Hematopoietic multipotent progenitor cell (in vitro differentiated cells): ENCODE results near the gene ARAP2. TPM values are rescaled to one million over a fixed set of nuclear protein-coding genes. Genes with fewer than 3 reads are reported as not detected.
"Not testable (repeated sequence)": the region's sequence is repeated elsewhere in the genome, so short reads cannot be mapped to it uniquely, and the experiment has no call there.

ENCODE experiments used
- DNase-seq, 3 donors: peaks; one replicate each; pipeline ENCODE4 v3.0.0-alpha.2; 2011 to 2015; ENCODE audit warnings: low read depth in 2 of 3, low spot score in 2 of 3
- total RNA-seq: library from RNA; depleted of rRNA; stranded (reverse); fragments of >200 nt; gene quantifications from one replicate; pipeline ENCODE4 v1.2.3, GENCODE V29; 2012

Gene ARAP2
- total RNA-seq, 1 donor: 11.0 TPM

DNA sequence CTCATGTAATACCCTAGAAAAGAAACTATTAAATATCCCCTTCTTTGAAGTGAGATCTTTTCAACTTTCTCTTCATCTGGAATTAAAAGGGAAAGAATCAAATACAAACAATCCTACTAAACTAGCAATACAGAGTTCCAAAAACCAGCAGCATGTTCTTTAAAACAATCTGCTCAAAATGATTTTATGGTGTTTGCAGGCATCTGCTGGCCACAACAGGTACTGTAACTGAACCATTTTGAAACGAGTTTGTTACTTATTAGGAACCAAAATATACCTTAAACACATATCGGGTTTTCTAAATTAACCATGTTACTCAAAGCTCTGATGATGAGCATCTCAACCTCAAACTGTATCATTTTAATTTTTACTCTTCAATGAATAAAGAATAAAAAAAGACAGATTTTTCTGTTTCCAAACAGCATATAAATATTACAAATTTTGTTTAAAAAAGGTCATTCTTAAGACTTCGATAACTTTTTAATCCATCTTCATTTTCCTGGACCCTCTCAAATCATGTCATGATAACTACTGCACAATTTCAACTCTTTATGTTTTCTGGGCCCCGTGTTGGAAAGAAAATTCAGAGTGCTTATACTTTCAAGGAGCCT is 56.5 kb downstream of the ARAP2 start:
- peak in 2 of 3 donors; percentile 24 to 67 for DNase-seq

DNA sequence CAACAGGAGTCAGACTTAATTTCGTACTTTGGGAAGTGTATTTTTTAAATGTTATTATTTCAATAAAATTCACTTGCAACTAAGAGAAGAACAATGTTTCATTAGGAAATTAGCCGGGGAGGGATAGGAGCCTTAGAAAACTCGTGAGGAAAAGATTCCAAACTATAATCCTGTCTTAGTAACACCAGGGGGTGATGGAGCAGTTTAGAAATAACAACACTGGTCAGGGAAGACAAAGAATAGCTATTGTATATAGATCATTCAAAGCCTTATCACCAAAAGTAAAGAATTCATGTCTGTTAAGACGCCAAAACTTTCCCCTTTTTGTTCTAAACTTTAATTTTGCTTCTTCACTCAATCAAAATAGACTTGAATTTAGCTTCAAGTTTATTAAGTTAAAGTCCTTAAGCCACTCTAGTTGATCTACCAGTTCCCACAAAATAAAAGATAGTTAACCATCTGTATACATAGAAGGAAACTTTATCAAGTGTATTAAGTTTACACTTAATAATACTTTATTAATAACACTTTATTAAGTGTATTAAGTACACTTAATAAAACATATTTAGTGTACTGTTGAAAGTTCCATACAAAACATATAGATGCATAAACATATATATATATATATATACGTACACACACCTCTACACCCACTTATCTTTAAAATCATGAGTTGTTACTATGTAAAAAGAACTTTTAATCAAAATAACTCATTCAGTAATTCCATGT is 60.5 kb downstream of the ARAP2 start:
- DNase-seq: no peak

DNA sequence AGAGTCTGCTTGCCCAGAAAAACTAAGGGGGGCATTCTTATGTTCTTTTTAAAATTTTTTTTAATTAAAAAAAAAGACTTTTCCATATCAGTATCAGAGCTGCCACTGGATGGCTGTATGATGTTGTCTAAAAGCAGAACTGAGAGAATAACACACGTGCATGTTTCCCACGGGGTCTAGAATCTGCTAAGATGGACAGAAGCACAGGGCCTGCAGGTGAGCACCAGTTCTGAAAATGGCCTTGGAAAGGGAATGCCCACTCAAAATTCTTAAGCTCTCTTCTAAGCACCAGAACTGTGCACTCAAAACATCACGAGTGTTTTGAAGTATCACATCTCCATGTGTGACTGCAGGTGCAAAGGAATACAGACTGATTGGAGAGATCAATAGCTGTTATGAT is 61.1 kb downstream of the ARAP2 start:
- DNase-seq: peak in 1 of 3 donors; percentile 18

DNA sequence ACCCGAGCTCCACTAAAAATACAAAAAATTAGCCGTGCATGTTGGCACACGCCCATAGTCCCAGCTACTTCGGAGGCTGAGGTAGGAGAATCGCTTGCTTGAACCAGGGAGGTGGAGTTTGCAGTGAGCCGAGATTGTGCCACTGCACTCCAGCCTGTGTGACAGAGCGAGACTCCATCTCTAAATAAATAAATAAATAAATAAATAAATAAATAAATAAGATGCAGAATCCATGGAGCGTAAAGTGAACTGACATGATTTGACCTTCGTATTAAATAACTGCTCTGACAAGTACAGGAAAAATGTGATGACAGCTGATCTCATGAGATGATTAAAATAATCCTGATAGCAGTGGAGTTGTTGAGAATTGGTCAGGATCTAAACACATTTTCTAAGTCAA is 62.0 kb downstream of the ARAP2 start:
- DNase-seq: not testable (repeated sequence)

DNA sequence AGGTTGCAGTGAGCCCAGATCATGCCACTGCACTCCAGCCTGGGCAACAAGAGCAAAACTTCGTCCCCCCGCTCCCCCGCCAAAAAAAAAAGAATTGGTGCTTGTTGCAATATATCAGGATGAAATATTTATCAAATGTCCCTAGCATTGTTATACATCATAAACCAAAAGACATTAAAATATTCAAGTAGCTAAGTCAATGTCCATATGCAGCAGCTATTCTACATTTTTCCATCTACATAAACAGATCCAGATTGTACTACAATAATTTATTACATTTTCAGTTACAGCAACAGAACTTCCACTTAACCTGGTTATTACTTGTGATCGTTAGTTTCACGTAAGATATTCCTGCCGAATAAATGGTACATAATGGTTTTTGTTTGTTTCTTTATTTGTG is 64.1 kb downstream of the ARAP2 start:
- no peak for DNase-seq

DNA sequence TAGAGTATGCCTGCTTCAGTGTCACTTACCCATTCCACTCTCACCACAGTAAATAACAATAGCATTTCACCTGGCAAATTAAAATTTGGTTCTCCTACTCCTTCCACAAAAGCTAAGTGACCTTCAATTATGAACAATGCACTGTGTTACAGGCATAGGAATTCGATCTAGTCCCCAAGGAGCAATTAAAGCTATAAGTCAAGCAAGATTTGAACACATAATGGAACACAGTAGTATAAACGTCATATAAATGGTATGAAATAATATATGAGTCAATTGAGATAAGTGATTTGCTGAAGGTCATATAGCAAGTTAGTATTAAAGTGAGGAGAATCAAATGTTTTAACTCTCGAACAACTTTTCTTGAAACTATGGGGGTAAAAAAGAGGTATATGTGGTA is 65.8 kb downstream of the ARAP2 start:
- no peak for DNase-seq

DNA sequence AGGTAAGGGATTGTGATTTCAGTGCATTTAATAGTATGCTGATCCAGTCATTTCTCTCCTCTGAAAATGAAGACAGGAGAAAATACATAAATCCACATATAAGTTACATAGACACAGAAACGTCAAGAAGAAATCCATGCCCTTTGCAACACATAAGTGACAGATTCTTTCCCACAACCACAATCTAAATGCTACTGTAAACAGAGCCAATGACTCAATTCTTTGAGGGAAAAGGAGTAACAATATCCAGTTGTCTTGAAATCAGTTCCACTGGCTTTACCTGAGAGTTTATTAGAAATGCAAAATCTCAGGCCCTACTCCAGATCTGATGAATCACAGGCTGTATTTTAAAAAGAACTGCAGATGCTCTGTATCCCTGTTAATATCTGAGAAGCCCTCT is 66.4 kb downstream of the ARAP2 start:
- no peak for DNase-seq

DNA sequence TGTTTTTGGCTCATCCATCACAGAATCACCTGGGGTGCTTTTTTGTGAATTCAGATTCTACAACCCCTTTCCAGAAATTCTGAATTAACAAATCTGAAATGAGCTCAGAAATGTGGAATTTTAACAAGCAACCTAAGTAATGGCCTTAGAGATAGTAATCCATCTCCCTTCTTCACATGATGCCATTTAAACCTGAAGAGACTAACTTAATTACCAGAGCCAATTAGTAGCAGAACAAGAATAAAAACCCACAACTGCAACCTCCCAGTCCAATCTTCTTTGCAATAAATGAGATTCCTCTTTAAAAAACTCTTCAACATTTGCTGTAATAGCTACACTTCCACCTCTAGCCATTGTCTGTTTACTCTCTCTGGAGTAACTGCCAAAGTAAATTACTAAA is 69.7 kb downstream of the ARAP2 start:
- DNase-seq: no peak

DNA sequence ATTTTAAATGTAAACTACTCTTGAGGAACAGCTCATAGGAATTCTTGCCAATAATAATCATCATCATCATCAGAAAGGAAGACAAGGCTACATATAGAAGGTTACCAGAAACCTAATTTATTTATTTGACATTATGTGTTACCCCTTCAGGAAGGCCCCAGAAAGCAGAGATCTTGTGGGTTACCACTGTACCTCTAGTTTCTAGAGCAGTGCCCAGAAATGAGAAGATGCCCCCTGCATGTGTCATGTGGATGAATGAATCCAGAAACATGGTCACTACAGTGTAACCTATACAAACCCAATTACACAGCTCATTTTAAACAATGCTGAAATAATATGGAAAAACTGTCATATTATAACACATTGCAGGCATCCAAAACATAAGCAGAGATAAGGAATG is 70.4 kb downstream of the ARAP2 start:
- no peak for DNase-seq

DNA sequence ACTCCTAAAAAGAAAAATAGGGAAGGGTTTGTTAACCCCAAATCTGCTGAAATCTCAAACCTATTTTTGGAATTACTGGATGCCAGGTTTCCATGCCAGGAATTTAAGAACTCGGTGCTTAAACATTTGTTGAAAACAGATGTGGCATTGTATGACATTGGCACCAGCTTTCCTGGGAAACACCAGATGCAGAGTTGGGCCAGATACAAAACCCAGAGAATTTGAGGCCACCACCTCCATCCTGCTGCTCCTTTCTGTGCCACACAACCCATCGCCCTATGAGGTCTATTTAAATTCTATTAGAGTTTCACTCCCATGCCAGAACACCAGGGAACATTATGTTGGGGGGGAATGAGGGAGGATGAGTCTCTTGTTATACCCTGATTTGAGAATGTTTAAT is 71.7 kb downstream of the ARAP2 start:
- no peak for DNase-seq

DNA sequence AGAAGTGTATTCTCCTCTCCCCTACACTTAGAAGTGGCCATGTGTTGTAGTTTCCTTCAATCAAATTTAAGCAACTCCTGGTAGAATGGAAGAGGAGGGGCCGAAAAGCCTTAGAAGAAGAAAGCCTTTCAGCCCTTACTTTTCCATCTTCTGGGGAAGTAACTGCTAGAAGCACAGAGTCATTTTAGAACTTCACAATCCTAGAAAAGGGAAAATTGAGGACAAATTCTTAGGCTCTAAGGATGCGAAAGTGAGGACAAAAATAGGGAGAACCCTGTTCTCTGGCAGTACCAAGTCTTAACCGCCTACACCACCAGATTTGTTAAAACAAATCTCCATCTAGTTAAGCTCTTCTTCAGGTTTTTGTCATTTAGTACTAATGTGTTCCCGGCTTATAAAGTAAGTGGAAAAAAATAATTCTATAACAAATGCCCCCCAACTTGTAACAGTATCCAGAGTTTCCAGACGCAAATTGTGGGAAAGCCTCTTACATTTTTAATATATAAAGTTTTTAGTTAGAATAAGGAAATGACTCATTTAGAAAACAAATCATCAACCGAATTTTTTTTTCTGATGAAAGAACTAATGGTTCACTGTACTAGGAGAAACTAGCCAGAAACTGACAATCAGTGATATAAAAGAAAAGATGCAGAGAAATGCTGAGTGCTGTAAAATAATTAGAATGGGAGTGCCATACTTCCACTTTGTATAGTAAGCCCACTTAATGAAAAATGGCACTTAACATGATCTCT is 76.0 kb downstream of the ARAP2 start:
- DNase-seq: no peak

DNA sequence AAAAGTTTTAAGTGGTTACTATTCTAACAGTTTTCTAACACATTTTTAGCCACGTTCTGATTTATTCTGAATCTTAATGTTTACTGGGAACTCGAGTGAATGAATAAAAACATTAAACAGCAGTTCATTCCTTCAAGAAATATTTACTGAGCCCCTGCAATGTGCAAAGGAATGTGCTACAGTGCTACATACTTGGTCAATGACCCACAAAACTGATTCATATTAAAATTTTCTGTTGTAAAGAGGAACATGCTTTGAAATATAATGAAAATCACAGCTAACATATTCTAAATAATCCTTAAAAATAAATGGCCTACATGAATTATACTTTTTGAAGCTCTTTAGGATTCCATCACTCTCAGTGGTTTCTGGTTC is 78.7 kb downstream of the ARAP2 start:
- DNase-seq: no peak

DNA sequence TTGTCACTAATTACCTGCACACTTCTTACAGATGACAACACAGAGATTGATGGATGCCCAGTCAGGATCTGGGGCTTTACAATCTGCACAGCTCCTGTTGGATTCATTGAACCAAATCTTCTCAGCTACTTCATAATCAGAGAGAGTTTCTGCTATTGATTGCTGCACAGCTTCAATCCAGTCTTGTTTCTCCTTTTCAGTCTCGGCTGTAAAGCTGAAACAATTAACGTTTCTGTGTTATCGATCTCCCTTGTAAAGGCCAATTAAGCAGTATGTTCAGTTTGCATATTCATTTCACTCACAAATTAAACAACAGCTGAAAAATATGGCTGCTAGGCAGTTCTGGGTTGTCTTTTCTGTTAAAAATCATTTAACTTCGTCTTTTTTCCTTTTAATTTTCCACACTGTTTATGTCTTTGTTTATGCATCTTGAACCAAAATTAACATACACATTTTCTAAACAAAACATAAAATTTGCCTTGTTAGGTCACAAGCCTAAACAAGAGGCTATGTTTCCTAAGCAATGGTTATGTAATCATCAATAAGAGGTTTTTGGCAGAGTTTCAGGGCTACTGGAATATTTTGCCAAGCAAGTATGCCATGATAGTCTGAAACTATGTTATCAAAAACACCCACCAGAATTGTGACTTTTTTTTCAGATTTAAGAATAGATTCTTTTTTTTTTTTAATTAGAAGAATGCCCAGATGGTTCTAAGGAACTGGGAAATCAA is 79.2 kb downstream of the ARAP2 start:
- DNase-seq: no peak

DNA sequence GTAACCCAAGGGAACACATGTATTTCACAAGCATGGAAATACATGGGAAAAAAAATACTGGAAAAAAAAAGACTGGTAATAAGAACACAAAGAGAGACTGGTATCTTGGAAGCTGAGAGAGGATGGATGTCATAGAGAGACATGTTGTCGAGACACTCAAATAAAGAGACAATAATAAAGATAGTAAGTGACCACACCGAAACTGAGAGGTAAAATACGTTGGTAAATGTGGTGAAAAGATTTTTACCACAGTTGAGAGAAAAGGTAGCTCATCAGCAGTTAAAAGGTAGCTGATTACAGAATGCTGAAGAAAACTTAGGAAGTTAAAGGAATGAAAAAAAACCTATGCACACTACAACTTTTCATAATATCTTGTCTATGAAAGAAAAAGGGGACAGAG is 81.1 kb downstream of the ARAP2 start:
- no peak for DNase-seq

DNA sequence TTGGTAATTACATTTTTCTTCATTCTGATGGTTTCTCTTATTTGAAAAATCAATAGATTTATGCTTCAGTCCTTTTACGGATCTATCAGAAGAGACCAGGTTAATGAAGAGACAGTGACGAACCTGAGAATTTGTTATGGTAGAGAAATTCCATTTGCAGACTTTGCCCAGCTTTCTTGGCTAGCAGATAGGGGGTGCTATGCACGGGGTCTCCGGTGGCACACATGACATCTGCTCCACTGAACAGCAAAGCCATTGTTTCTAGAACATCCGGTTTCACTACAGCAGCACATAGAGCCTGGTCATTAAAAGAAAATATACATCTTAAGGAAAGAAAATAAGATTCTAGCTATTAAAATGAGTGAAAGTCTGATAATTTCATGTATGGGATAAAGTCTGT is 85.1 kb downstream of the ARAP2 start:
- DNase-seq: no peak

DNA sequence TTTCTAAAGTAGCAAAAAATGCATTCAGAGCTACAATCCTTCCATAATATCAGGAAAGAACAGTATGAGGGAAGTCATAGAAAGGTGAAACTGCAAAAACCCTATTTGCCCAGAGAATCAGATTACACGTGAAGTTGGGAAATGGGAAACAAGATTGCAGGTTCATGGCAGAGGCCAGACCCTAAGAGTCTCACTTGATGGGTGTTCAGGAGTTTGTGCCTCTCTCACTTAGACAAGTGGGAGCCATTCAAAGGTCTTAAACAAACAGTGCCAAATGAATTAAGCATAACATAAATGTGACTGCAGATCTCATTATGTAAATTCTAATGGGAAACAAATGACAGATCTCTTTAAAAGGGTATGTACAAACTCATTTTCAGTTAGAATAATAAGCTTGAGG is 91.6 kb downstream of the ARAP2 start:
- DNase-seq: no peak

DNA sequence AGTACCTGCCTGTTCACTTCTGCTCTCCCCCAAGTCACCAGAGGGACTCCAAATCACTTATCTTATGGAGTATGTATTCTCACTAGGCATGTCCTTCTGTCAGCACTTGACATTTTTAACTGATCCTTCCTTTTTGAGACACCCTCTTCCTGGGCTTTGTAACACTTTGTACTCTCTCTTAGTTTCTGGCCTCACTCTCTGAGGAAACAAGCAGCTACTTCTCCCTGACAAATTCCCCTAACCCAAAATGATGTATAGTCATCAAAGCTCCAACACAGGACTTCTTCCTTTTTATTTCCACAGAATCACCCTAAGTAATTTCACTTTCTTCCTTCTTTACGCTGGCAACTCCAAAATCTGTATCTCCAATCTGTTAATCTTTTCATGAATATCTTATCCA is 101.8 kb downstream of the ARAP2 start:
- no peak for DNase-seq

DNA sequence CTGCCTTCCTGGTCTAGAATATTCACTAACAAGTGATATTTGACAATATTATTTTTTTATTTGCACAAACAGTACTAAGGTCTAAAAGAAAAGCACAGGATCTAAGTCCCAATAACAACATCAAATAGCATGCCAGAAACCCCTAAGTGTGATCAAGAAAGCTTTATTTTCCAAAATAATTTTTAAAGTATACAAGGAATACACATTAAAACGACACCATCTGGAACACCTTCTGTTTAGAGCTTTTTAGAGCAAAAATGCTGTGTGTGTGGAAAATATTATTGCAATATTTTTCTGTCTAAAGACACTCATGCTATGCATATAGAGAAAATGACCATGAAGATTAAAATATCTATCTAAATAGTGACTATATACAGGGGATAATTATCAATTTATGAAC is 103.1 kb downstream of the ARAP2 start:
- no peak for DNase-seq

DNA sequence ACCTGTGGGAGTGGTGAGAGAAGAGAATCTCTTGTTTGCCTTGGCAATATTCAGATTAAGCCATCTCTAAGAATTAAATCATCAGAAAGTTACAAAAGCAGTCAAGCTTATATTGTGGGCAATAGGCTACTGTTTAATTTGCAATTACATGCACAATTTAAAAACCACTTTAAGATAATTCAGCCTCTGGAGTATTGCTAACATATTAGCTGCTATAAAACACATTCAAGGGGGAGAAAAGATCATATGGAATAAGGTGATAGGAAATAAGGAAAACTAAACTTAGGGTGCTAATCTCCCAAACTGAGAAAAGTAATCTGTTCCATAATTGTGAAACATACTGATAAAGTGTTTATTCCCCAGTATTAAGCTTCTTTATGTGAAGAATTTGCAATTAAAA is 103.9 kb downstream of the ARAP2 start:
- no peak for DNase-seq

DNA sequence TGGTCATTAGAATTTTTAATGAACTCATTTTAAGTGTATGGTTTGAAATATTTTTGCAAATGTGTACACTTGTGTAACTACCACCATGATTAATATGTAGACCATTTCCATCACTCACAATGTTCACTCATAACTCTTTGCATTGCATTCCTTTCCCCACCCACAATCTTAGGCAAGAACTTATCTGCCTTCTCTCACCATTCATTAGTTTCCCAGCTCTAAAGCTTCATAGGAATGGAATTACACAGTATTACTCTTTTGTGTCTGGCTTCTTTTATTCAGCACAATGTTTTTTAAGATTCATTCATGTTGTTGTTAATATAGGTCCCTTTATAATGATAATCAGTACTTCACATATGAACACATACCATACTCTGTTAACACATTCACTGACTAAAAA is 106.1 kb downstream of the ARAP2 start:
- DNase-seq: no peak

DNA sequence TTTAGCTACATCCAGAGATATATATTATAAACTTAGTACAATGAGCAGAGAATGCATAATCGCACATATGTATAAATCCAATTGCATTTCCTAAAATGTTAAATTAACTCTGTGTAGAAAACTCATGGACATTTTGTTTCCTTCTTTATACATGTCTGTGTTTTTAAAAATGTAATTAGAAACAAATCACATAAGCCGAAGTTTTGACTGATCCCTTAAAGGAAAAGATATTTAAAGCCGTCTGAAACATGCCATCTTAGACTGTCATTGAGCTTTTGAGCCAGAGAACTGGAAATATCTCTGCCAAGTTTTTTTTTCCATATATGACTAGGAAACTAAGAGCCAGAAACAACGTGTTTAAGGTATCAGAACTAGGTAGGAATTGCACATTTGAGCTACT is 107.0 kb downstream of the ARAP2 start:
- no peak for DNase-seq
